Measurements from ENCODE around the gene FUT7.

FUT7 gene

GRCh38 chr9:136980669-136981478 is 51.0 kb downstream of the FUT7 start:
- no peak for DNase-seq

All from NCI-H526 treated with DMSO at 0.1 percent for 48 hours (cell line).